ENCODE data around the gene PHETA1. TPM values are rescaled to one million over a fixed set of nuclear protein-coding genes. Genes with fewer than 3 reads are reported as not detected.

The PHETA1 gene
- total and polyA plus RNA-seq, 10 of the 15 experiments (the other 5 are each of a cell fraction or from before 2014, with no cell fraction given), result 0.02 to 1.3 (median 0.51) TPM; not detected in 1

DNA sequence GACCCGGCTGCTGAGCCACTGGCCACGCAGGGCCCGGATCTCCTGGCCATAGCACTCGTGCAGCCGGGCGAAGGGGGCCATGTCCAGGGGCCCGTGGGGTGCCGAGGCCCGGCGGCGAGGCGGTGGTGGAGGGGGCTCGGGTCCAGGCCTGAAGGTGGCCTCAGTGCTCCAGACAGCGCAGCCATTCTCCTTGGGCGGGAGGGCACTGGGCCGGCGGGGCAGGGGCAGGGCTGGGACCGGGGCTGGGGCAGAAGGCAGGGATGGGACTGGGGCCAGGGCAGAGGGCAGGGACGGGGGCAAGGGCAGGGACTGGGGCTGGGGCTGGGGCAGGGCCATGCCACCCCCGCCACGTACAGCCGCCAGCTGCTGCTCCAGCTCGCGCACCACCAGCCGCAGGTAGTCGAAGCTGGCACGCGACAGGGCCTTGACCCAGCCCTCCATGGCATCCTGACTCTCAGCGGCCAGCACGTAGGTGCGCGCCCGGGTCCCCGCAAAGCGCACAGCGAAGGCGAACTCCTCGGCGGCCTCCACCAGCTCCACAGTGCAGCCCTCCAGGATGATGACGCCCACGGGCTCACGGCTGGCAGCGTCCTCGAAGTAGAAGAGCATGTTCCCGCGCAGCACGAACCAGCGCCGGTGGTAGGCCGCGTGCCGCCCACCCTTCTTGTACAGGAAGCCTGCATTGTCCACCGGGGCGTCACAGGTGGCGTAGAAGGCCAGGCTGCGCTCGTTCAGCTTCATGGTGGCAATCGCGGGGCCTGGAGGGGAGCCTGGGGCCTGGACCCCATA lies 6.0 kb downstream of the PHETA1 start (continued):
- TF ChIP-seq FOXK2 (IDR thresholded peaks at IDR 0.05) (no peak), NR2F1 (conservative IDR thresholded peaks at IDR 0.05) (no peak), ATF7 (IDR thresholded peaks at IDR 0.05; ENCODE audit: low read depth) (no peak), CBX5 (IDR thresholded peaks at IDR 0.05; ENCODE audit: low read depth) (no peak), ZZZ3 (IDR thresholded peaks at IDR 0.05; ENCODE audit: control insufficient read depth, insufficient read length, low read depth) (no peak), EGR1 (IDR thresholded peaks at IDR 0.05; ENCODE audit: borderline replicate concordance in 1 of 2, low read depth in 2 of 2, low read length in 2 of 2) (no peak)
- TF ChIP-seq, protein P1, sequence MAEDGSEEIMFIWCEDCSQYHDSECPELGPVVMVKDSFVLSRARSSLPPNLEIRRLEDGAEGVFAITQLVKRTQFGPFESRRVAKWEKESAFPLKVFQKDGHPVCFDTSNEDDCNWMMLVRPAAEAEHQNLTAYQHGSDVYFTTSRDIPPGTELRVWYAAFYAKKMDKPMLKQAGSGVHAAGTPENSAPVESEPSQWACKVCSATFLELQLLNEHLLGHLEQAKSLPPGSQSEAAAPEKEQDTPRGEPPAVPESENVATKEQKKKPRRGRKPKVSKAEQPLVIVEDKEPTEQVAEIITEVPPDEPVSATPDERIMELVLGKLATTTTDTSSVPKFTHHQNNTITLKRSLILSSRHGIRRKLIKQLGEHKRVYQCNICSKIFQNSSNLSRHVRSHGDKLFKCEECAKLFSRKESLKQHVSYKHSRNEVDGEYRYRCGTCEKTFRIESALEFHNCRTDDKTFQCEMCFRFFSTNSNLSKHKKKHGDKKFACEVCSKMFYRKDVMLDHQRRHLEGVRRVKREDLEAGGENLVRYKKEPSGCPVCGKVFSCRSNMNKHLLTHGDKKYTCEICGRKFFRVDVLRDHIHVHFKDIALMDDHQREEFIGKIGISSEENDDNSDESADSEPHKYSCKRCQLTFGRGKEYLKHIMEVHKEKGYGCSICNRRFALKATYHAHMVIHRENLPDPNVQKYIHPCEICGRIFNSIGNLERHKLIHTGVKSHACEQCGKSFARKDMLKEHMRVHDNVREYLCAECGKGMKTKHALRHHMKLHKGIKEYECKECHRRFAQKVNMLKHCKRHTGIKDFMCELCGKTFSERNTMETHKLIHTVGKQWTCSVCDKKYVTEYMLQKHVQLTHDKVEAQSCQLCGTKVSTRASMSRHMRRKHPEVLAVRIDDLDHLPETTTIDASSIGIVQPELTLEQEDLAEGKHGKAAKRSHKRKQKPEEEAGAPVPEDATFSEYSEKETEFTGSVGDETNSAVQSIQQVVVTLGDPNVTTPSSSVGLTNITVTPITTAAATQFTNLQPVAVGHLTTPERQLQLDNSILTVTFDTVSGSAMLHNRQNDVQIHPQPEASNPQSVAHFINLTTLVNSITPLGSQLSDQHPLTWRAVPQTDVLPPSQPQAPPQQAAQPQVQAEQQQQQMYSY (CRISPR knock-in tag; IDR thresholded peaks at IDR 0.05), result no peak
- TF ChIP-seq, protein P2, sequence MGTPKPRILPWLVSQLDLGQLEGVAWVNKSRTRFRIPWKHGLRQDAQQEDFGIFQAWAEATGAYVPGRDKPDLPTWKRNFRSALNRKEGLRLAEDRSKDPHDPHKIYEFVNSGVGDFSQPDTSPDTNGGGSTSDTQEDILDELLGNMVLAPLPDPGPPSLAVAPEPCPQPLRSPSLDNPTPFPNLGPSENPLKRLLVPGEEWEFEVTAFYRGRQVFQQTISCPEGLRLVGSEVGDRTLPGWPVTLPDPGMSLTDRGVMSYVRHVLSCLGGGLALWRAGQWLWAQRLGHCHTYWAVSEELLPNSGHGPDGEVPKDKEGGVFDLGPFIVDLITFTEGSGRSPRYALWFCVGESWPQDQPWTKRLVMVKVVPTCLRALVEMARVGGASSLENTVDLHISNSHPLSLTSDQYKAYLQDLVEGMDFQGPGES (IDR thresholded peaks at IDR 0.05), result no peak

Measured in GM12878 (cell line).